Mesenchymal stem cell (in vitro differentiated cells and primary cell): ENCODE results near the gene TRAF3IP1.
"Not testable (repeated sequence)": the region's sequence is repeated elsewhere in the genome, so short reads cannot be mapped to it uniquely, and the experiment has no call there.

ENCODE experiments used
- DNase-seq: peaks from one replicate; pipeline ENCODE4 v3.0.0-alpha.2; 2013
- H2AFZ ChIP-seq: one replicate; pipeline ENCODE4 v1.6.1; 2013; ENCODE audit warnings: low read depth, mild to moderate bottlenecking, control low read depth, inconsistent platforms, low read length, moderate library complexity
- H2AK5ac ChIP-seq: 2 replicates; pipeline ENCODE4 v1.6.1; 2013; ENCODE audit warnings: low read length, moderate library complexity, mild to moderate bottlenecking, inconsistent platforms; ENCODE audit not compliant: severe bottlenecking
- H2BK120ac ChIP-seq: one replicate; pipeline ENCODE4 v1.6.1; 2013; ENCODE audit warnings: low read depth, mild to moderate bottlenecking, inconsistent platforms, low read length, moderate library complexity
- H2BK12ac ChIP-seq, 2 experiments: one replicate each; pipeline ENCODE4 v1.6.1; 2013; ENCODE audit warnings: inconsistent platforms in 2 of 2, low read length in 2 of 2, mild to moderate bottlenecking in 2 of 2, moderate library complexity in 2 of 2, control low read depth in 1 of 2
- H2BK15ac ChIP-seq: one replicate; pipeline ENCODE4 v1.6.1; 2013; ENCODE audit warnings: mild to moderate bottlenecking, low read depth, inconsistent platforms; ENCODE audit not compliant: poor library complexity, severe bottlenecking
- H2BK5ac ChIP-seq: 2 replicates; pipeline ENCODE4 v1.6.1; 2013; ENCODE audit warnings: low read depth, mild to moderate bottlenecking, low read length, control low read depth, inconsistent platforms; ENCODE audit not compliant: poor library complexity, severe bottlenecking
- H3K14ac ChIP-seq, 2 experiments: one replicate each; pipeline ENCODE4 v1.6.1; 2013; ENCODE audit warnings: inconsistent platforms in 2 of 2, low read length in 2 of 2, control low read depth in 1 of 2, mild to moderate bottlenecking in 1 of 2, moderate library complexity in 1 of 2
- H3K18ac ChIP-seq, 2 experiments: one replicate each; pipeline ENCODE4 v1.6.1; 2013; ENCODE audit warnings: inconsistent platforms in 2 of 2, low read length in 2 of 2, control low read depth in 1 of 2, low read depth in 1 of 2, mild to moderate bottlenecking in 1 of 2
- H3K23ac ChIP-seq, 2 experiments: one replicate each; pipeline ENCODE4 v1.6.1; 2013; ENCODE audit warnings: inconsistent platforms in 2 of 2, low read length in 2 of 2, mild to moderate bottlenecking in 2 of 2, moderate library complexity in 2 of 2, control low read depth in 1 of 2
- H3K27ac ChIP-seq: 2 replicates; pipeline ENCODE4 v1.5.1; 2013; ENCODE audit warnings: mild to moderate bottlenecking, moderate library complexity, low read length, control low read depth, inconsistent platforms; ENCODE audit not compliant: poor library complexity, severe bottlenecking
- H3K27me3 ChIP-seq, 2 experiments: 2 replicates each; pipeline versions ENCODE4 v1.6.1 to v1.7.0; 2013; ENCODE audit warnings: low read length in 2 of 2, mild to moderate bottlenecking in 2 of 2, moderate library complexity in 2 of 2, control low read depth in 1 of 2, inconsistent platforms in 1 of 2; ENCODE audit not compliant: control insufficient read depth in 1 of 2, insufficient read depth in 1 of 2
- H3K36me3 ChIP-seq, 2 experiments: 2 replicates each; pipeline versions ENCODE4 v1.6.1 to v1.7.0; 2013; ENCODE audit warnings: low read length in 2 of 2, control low read depth in 1 of 2, inconsistent platforms in 1 of 2, low read depth in 1 of 2, mild to moderate bottlenecking in 1 of 2; ENCODE audit not compliant: insufficient read depth in 2 of 2, control insufficient read depth in 1 of 2
- H3K4ac ChIP-seq, 2 experiments: one replicate each; pipeline ENCODE4 v1.6.1; 2013; ENCODE audit warnings: inconsistent platforms in 2 of 2, low read length in 2 of 2, mild to moderate bottlenecking in 2 of 2, moderate library complexity in 2 of 2, control low read depth in 1 of 2, low read depth in 1 of 2
- H3K4me1 ChIP-seq: 2 replicates; pipeline ENCODE4 v1.6.1; 2013; ENCODE audit warnings: low read depth, low read length, control low read depth; ENCODE audit not compliant: control insufficient read depth, insufficient read depth
- H3K4me2 ChIP-seq: 2 replicates; pipeline ENCODE4 v1.6.1; 2013; ENCODE audit warnings: low read length, mild to moderate bottlenecking, inconsistent platforms; ENCODE audit not compliant: poor library complexity, severe bottlenecking
- H3K4me3 ChIP-seq, 2 experiments: 2 replicates each; pipeline versions ENCODE4 v1.5.1 to v1.7.0; 2013; ENCODE audit warnings: low read length in 2 of 2, mild to moderate bottlenecking in 2 of 2, control low read depth in 1 of 2, low read depth in 1 of 2; ENCODE audit not compliant: insufficient read depth in 1 of 2
- H3K79me1 ChIP-seq: replicated peaks from 2 replicates; pipeline ENCODE4 v1.6.1; 2013; ENCODE audit warnings: mild to moderate bottlenecking, control low read depth, low read length, inconsistent platforms; ENCODE audit not compliant: poor library complexity, severe bottlenecking
- H3K9ac ChIP-seq: 2 replicates; pipeline ENCODE4 v1.7.0; 2013; ENCODE audit warnings: mild to moderate bottlenecking, low read length, moderate library complexity
- H3K9me3 ChIP-seq: 2 replicates; pipeline ENCODE4 v1.7.0; 2013; ENCODE audit warnings: mild to moderate bottlenecking, low read length; ENCODE audit not compliant: control insufficient read depth
- H4K8ac ChIP-seq: one replicate; pipeline ENCODE4 v1.6.1; 2013; ENCODE audit warnings: inconsistent platforms, mild to moderate bottlenecking, low read length, moderate library complexity
- H4K91ac ChIP-seq: one replicate; pipeline ENCODE4 v1.6.1; 2013; ENCODE audit warnings: mild to moderate bottlenecking, low read length, inconsistent platforms
- WGBS: methylation state at CpG from one replicate; pipeline ENCODE4 v1.1.7; 2013; ENCODE audit warnings: mixed read lengths; 5-methylcytosine and 5-hydroxymethylcytosine counted together

Gene TRAF3IP1

DNA sequence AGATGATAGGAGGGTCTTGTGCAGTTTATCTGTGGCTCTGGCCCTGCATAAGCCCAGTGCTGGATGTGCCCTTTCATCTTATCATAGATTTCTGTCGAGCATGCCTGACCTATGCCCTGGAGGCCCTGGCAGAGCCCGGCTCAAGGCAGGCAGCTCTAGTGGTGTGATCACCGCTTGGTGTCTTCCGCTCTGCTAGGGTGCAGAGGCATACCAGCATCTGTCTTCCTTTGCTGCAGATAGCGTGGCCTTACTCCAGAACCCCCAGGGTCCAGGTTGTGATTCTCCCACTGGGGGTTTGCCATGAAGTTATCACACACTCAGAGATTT is 13.7 kb upstream of the TRAF3IP1 start:
- no peak overlapping the region for H3K9ac ChIP-seq
- no peak overlapping the region for H3K18ac ChIP-seq
- H3K4ac ChIP-seq: no peak overlapping the region
- no peak overlapping the region for H3K4me3 ChIP-seq
- H3K27ac ChIP-seq: no peak overlapping the region
- H4K91ac ChIP-seq: no peak overlapping the region
- no peak overlapping the region for H2AK5ac ChIP-seq
- no peak overlapping the region for H2BK15ac ChIP-seq
- no peaks in the 10 kb centered on the region for H3K9me3 ChIP-seq
- H3K23ac ChIP-seq: no peak overlapping the region
- no peak overlapping the region for H2BK120ac ChIP-seq
- DNase-seq: no peak
- peaks cover 10 to 31% of the 10 kb centered on the region in 2 experiments for H3K27me3 ChIP-seq
- no peak overlapping the region for H2BK5ac ChIP-seq
- H3K4me1 ChIP-seq: no peaks in the 10 kb centered on the region
- H2BK12ac ChIP-seq: no peak overlapping the region
- H3K4me2 ChIP-seq: no peak overlapping the region
- 69% methylated on average over 5 of the region's 5 CpGs for WGBS
- H2AFZ ChIP-seq: no peak overlapping the region
- H3K14ac ChIP-seq: no peak overlapping the region
- no peaks in the 10 kb centered on the region for H3K79me1 ChIP-seq
- no peaks in the 10 kb centered on the region for H3K36me3 ChIP-seq
- no peak overlapping the region for H4K8ac ChIP-seq

DNA sequence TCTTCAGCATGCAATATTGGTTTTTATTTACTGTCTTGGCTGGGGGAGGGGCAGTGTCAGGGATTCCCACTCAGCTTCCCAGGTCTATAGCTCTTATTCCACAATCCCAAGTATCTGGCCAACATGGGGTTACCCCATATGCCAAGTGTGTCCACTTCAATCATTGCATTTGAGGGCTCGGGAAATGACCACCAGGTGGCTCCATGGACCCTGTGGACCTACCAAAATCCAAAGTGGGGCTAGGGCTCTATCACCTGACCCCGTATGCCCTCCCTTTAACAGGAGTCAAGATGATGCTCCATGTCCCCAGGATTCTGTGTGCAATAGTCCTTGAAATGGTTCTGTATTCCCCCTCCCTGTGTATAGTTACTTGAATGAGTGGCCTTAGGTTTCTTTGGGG is 12.1 kb upstream of the TRAF3IP1 start:
- Histone ChIP-seq H3K79me1 (no peaks in the 10 kb centered on the region), H3K27ac (no peak overlapping the region), H3K9ac (no peak overlapping the region), H2BK120ac (no peak overlapping the region), H3K4me2 (no peak overlapping the region), H3K14ac (no peak overlapping the region), H3K4me1 (no peaks in the 10 kb centered on the region), H2AK5ac (no peak overlapping the region), H3K36me3 (no peaks in the 10 kb centered on the region), H3K23ac (no peak overlapping the region), H3K27me3 (peaks cover 10 to 27% of the 10 kb centered on the region in 2 experiments), H3K18ac (no peak overlapping the region), H2BK5ac (no peak overlapping the region), H4K8ac (no peak overlapping the region), H2AFZ (no peak overlapping the region), H3K9me3 (no peaks in the 10 kb centered on the region), H2BK12ac (no peak overlapping the region), H3K4me3 (no peak overlapping the region), H2BK15ac (no peak overlapping the region), H4K91ac (no peak overlapping the region), H3K4ac (no peak overlapping the region)
- DNase-seq: no peak
- 63% methylated on average over 2 of the region's 2 CpGs for WGBS

DNA sequence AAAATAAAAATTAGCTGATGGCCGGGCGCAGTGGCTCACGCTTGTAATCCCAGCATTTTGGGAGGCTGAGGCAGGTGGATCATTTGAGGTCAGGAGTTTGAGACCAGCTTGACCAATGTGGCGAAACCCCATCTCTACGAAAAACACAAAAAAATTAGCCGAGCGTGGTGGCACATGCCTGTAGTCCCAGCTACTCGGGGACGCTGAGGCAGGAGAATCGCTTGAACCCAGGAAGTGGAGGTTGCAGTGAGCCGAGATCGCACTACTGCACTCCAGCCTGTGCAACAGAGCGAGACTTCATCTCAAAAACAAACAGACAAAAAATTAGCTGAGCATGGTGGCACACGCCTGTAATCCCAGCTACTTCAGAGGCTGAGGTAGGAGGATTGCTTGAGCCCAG is 9.6 kb upstream of the TRAF3IP1 start:
- H3K27me3 ChIP-seq: peaks cover 11 to 13% of the 10 kb centered on the region in 2 experiments
- H3K4me2 ChIP-seq, H2AFZ ChIP-seq, H3K4me3 ChIP-seq, H3K36me3 ChIP-seq, H2BK15ac ChIP-seq, H2BK120ac ChIP-seq, H3K9ac ChIP-seq, H3K9me3 ChIP-seq, H2BK12ac ChIP-seq, H4K8ac ChIP-seq, H3K14ac ChIP-seq, DNase-seq, H3K27ac ChIP-seq, H4K91ac ChIP-seq, H3K18ac ChIP-seq, H3K23ac ChIP-seq, H3K79me1 ChIP-seq, H2AK5ac ChIP-seq, H3K4ac ChIP-seq, H3K4me1 ChIP-seq, H2BK5ac ChIP-seq: not testable (repeated sequence)
- 94% methylated on average over 14 of the region's 14 CpGs for WGBS

DNA sequence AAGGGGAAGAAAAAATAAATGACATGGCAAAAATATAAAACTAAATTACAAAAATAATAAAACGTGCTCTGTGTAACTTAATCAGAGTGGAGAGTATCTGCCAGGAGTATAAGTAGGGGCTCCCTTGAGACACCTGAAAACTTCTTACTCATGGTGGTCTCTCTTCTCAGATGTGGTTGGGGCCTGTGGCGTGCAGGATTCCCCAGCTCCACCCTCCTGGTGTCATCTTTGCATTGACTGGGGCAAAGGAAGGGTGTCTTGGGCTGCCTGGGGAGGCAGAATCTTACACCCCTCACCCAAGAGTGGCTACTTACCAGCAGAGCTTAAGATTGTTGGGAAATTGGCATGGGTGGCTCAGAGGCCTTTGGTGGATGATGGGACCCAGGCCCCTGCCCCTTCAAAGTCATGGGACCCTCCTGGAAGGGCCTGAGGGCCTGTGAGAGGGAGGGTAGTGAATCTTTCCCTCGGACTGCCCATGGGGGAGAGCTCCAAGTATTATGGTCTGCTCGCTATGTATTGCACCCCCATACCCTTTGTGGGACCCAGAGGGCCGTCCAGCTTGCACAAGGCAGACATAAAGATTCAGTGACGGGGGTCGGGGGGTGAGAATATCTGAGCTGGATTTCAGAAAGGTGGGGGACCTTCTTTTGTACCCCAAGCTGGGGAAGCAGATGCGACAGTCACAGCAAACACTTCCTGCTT is 6.9 kb upstream of the TRAF3IP1 start:
- 85% methylated on average over 6 of the region's 8 CpGs for WGBS
- Histone ChIP-seq H3K9me3 (no peaks in the 10 kb centered on the region), H3K27ac (no peak overlapping the region), H3K23ac (no peak overlapping the region), H3K9ac (no peak overlapping the region), H3K18ac (no peak overlapping the region), H4K91ac (no peak overlapping the region), H3K79me1 (no peaks in the 10 kb centered on the region), H2AFZ (no peak overlapping the region), H3K4me2 (no peak overlapping the region), H3K36me3 (no peaks in the 10 kb centered on the region), H3K4me1 (no peaks in the 10 kb centered on the region), H2BK15ac (no peak overlapping the region), H3K4ac (no peak overlapping the region), H2BK5ac (no peak overlapping the region), H2BK12ac (no peak overlapping the region), H4K8ac (no peak overlapping the region), H2AK5ac (no peak overlapping the region), H3K14ac (no peak overlapping the region), H3K27me3 (peaks cover 9 to 17% of the 10 kb centered on the region in 2 experiments), H2BK120ac (no peak overlapping the region), H3K4me3 (no peak overlapping the region)
- no peak for DNase-seq
